BJ (cell line): Measurements from ENCODE around the gene ASMTL. TPM values are rescaled to one million over a fixed set of nuclear protein-coding genes. Genes with fewer than 3 reads are reported as not detected.
A peak's percentile ranks its signal among the peaks of the same experiment; 100 is the strongest.

Experiments
- CTCF ChIA-PET: fragments of 350-600 bp; formaldehyde crosslinking; extraction: SDS; loops from one replicate; lab custom pipeline; 2021; ENCODE audit warnings: antibody characterized with exemption, inconsistent platforms; lab: Yijun Ruan, JAX
- POLR2A ChIA-PET: fragments of 300-600 bp; sonication (Branson Sonifier 250); formaldehyde crosslinking; extraction: SDS; loops from one replicate; lab custom pipeline; 2021; ENCODE audit warnings: antibody characterized with exemption; lab: Charles Lee
- DNase-seq: peaks from one replicate; pipeline ENCODE4 v3.0.0-alpha.2; 2011; ENCODE audit warnings: low read depth
- H3K27me3 ChIP-seq: 2 replicates; pipeline ENCODE4 v1.6.0; 2011; ENCODE audit warnings: low read length; ENCODE audit not compliant: control insufficient read depth, insufficient read depth
- H3K36me3 ChIP-seq: 2 replicates; pipeline ENCODE4 v1.5.1; 2011; ENCODE audit warnings: low read length; ENCODE audit not compliant: control insufficient read depth, insufficient read depth
- H3K4me3 ChIP-seq: 2 replicates; pipeline ENCODE4 v1.5.1; 2011; ENCODE audit warnings: low read depth, mild to moderate bottlenecking, control low read depth, low read length
- polyA plus RNA-seq: library from polyadenylated mRNA; depleted of rRNA; stranded (reverse); fragments of >200 nt; gene quantifications from 2 replicates; pipeline ENCODE4 v1.2.3, GENCODE V29; 2011
- TF ChIP-seq, protein P1 (sequence below): IDR thresholded peaks from 2 replicates; pipeline ENCODE4 v1.5.1; 2011; ENCODE audit warnings: low read depth, mild to moderate bottlenecking, control low read depth, inconsistent platforms, low read length, moderate library complexity; ENCODE audit not compliant: insufficient read depth

Gene ASMTL
- polyA plus RNA-seq, 1 experiment = 33.7 TPM

- no peaks in the 10 kb centered on the region for H3K36me3 ChIP-seq
Measured at GRCh38 chrX:1462596-1463251, 10.0 kb upstream of the ASMTL start.

DNA sequence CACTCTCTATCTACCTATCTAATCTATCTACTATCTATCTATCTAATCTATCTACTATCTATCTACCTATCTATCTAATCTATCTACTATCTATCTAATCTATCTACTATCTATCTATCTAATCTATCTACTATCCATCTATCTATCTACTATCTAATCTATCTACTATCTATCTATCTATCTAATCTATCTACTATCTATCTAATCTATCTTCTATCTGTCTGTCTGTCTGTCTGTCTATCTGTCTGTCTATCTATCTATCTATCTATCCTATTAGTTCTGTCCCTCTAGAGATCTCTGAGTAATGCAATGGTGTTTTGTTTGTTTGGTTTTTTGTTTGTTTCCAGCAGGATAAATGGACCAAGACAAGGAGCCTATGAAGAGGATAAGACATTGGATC lies 9.4 kb upstream of the ASMTL start:
- Histone ChIP-seq H3K4me3 (no peak overlapping the region), H3K27me3 (peaks cover 7% of the 10 kb centered on the region), H3K36me3 (no peaks in the 10 kb centered on the region)
- POLR2A ChIA-PET = no interaction called here
- CTCF ChIA-PET = no interaction called here
- no peak for DNase-seq
- TF ChIP-seq, protein P1, sequence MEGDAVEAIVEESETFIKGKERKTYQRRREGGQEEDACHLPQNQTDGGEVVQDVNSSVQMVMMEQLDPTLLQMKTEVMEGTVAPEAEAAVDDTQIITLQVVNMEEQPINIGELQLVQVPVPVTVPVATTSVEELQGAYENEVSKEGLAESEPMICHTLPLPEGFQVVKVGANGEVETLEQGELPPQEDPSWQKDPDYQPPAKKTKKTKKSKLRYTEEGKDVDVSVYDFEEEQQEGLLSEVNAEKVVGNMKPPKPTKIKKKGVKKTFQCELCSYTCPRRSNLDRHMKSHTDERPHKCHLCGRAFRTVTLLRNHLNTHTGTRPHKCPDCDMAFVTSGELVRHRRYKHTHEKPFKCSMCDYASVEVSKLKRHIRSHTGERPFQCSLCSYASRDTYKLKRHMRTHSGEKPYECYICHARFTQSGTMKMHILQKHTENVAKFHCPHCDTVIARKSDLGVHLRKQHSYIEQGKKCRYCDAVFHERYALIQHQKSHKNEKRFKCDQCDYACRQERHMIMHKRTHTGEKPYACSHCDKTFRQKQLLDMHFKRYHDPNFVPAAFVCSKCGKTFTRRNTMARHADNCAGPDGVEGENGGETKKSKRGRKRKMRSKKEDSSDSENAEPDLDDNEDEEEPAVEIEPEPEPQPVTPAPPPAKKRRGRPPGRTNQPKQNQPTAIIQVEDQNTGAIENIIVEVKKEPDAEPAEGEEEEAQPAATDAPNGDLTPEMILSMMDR = no peak

More at GRCh38 chrX:1462596-1463251, 10.0 kb upstream of the ASMTL start:
- POLR2A ChIA-PET = no interaction called here
- no peak for DNase-seq
- Histone ChIP-seq H3K4me3 (no peak overlapping the region), H3K27me3 (peaks cover 13% of the 10 kb centered on the region)
- CTCF ChIA-PET = no interaction called here
- TF ChIP-seq, protein P1 = no peak

DNA sequence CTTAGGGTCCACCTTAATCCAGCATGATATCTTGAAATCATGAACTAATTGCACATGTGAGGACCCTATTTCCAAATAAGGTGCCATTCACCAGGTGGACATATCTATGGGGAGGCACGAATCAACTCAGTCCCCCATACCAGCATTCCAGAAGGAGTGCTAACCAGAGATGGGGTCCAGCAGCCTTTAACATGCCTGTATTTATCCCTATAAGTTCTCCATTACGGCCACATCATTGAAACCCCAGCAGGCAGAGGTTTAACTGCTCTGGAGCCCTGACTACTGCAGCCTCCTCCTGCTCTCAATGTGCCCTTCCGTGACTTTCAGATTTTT lies 3.2 kb upstream of the ASMTL start:
- no peaks in the 10 kb centered on the region for H3K36me3 ChIP-seq
- H3K4me3 ChIP-seq = no peak overlapping the region
- TF ChIP-seq, protein P1 = no peak
- DNase-seq = no peak
- POLR2A ChIA-PET = no interaction called here
- peaks cover 1% of the 10 kb centered on the region; the same call in 1 of the 2 replicates for H3K27me3 ChIP-seq
- CTCF ChIA-PET = no interaction called here

DNA sequence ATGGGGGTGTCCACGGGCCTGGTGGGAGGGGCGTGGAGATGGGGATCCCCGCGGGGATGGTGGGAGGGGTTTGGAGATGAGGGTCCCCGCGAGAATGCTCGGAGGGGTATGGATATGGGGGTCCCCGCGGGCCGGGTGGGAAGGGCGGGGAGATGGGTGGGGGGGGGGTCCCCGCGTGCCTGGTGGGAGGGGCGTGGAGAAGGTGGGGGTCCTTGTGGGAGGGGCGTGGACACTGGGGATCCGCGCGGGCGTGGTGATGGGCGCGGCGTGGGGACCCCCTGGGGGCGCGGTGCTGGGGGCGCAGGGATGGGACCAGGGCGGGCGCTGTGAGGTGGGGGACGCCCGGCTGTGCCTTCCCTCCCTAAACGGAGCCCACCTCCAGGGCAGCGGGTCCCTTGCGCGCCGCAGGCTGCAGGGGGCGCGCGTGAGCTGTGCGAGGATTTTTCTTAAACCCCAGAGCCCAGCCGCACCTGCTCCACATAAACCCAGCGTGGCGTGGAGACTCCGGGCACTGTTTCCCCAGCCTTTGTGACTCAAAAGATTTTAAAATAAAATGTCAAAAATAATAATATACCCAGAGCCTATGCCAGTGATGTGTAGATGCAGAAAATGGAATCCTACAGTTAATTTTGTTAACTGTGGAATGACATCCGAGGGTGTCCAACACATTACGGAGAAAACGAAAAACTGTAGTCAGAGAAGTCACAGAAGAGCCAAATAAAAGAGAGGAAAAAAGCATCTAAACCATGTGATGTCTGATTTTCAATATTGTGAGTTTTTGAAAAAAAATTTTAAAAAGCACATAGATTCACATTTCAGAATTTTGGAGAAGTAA lies 1.5 kb upstream of the ASMTL start:
- POLR2A ChIA-PET = no interaction called here
- TF ChIP-seq, protein P1 = peak; percentile 96
- H3K27me3 ChIP-seq = peaks cover 1% of the 10 kb centered on the region; the same call in 1 of the 2 replicates
- DNase-seq = peak; percentile 26
- H3K4me3 ChIP-seq = peak overlapping the region; percentile 57
- H3K36me3 ChIP-seq = no peaks in the 10 kb centered on the region; the same call in 1 of the 2 replicates
- CTCF ChIA-PET = no interaction called here

- CTCF ChIA-PET = no interaction called here
- DNase-seq = peak; percentile 10
- TF ChIP-seq, protein P1 = no peak
- Histone ChIP-seq H3K27me3 (peaks cover 1% of the 10 kb centered on the region; the same call in 1 of the 2 replicates), H3K36me3 (peaks cover 2% of the 10 kb centered on the region; the same call in 1 of the 2 replicates), H3K4me3 (peak overlapping the region; percentile 57)
- POLR2A ChIA-PET = no interaction called here
Measured at GRCh38 chrX:1453395-1453783, 680 bp upstream of the ASMTL start.
